GM18499 (cell line): ENCODE results near the gene EP400.
"Not testable (repeated sequence)": the region's sequence is repeated elsewhere in the genome, so short reads cannot be mapped to it uniquely, and the experiment has no call there.

ENCODE experiments used
- ATAC-seq: cut with Tn5 transposase; IDR thresholded peaks from one replicate; pipeline ENCODE4 v1.9.1; 2021; ENCODE audit warnings: moderate number of reproducible peaks; ENCODE audit not compliant: insufficient read depth, unreplicated experiment

The EP400 gene

DNA sequence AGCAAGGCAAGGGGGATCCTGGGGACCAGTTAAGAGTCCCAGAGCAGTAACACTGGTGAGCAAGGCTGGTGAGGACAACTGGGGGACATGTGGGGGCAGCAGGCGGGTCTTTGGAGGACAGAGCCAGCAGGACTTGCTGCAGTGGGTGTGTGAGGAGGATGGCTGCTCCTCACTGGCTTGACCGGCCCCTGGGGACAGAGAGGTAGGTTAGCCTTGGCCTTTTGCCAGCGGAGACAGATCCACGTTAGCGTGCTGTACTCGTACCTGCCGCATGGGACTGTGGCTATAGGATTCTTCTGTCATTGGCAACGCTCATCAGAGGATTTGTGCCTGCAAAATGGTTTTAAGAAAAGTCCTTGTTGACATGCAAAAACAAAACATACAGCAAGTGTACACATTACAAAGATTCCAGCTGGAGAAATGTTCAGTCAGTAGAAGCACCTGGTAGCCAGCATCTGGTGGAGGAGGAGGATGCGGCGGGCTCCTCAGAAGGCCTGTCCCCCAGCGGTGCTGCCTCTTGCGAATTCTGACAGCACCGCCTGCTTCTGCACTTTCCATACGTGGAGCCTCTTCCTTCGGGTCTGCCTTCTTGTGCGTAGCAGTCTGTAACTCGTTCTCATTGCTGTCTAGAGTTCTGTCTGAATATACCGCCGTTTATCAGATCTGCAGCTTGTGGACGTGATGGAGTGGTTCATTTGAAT is 91.3 kb downstream of the EP400 start:
- ATAC-seq: no peak

DNA sequence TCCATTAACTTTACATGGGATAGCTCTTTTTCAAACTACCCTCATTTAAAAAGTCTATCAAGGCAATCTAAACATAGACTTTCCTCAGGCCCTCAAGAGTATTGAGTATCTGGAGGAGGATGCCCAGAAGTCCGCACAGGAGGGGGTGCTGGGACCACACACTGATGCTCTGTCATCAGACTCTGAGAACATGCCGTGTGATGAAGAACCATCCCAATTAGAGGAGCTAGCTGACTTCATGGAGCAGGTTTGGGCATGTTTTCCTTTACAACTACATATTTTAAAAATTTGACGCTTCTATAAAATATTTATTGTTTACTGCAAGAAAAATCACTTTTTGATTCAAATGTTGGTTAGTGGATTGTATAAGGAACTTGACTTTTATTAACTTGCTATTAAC is 93.5 kb downstream of the EP400 start:
- no peak for ATAC-seq

DNA sequence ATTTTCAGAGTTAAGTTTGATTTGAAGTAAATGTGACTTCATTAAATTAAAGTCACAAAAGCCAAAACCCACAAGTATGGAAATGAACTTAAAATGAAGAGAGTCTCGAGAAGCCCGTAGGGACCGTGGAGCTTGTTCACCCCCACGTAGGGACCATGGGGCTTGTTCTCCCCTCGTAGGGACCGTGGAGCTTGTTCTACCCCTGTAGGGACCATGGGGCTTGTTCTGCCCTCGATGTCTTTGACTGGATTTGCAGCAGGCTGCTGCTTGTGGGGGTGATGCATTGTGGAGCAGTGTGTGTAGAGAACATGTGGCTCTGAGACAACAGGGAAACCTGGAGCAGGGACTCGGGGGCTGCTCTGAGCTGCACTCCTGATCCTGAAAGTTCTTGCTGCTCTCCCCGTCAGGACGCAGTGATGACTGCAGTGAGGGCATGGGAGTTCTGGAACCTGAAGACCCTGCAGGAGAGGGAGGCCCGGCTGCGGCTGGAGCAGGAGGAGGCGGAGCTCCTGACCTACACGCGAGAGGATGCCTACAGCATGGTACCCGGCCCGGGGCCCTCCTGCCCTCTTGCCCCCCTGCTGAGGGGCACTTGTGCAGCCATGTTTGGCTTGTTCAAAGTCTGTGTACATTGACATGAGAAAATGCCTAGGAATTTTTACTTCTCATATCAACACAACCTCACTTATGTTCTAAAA is 94.2 kb downstream of the EP400 start:
- ATAC-seq: no peak

DNA sequence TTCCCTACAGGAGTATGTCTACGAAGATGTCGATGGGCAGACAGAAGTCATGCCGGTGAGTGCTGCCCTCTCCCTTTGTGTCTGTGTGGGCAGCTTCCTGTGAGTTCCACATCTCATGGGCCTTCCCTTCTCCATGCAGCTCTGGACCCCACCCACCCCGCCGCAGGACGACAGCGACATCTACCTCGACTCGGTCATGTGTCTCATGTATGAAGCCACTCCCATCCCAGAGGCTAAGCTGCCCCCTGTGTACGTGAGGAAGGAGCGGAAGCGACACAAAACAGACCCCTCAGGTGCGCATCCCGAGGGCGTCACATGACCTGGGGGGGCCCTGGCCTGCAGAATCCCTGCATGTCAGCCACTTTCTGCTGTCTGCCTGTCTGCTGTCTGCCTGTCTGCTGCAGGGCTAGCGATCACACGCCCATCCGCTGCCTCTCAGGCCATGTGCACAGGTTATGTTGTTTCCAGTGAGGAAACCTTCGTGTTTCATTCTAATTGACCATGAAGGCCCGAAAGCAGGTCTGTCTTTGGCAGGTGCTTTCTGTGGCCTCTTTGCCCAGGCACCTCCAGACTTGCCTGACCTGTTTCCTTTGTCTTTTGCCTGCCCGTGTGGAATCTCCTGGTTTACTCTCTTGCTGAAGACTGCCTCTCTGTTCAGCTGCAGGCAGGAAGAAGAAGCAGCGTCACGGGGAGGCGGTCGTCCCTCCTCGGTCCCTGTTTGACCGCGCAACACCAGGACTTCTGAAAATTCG is 95.1 kb downstream of the EP400 start:
- ATAC-seq: no peak

DNA sequence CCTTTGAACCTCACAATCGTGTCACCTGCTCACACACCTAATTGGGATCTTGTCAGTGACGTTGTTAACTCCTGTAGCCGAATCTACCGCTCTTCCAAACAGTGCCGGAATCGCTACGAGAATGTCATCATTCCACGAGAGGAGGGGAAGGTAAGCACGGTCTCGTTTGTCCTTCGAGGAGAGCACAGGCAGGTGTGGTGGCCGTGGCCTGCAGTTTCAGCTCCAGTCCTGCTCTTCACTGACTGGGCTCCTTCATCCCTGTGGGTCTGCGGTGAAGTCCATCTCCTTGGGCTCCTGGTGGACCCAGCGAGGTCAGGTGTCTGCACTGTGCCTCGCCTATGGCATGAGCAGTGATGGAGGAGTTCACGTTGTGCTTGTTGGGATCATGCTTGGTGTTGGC is 96.0 kb downstream of the EP400 start:
- ATAC-seq: no peak

DNA sequence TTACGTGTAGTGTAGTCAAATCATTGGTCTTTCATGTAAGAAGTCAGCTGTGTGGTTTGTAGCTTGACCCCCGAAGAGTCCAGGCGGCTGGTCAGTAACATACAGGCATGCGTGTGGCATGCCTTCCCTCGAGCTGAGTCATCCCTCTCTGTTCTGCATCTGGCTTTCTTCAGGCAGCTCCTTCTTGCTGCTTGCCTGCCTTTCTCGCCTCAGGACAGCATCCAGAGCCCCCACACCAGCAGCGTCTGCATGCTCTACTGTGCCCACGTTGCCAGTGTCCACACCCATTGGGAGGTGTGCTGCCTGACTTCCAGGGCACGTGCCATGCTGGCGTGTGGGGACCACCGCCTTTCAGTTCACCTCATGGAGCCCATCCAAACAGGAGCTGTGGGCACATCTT is 96.8 kb downstream of the EP400 start:
- no peak for ATAC-seq

DNA sequence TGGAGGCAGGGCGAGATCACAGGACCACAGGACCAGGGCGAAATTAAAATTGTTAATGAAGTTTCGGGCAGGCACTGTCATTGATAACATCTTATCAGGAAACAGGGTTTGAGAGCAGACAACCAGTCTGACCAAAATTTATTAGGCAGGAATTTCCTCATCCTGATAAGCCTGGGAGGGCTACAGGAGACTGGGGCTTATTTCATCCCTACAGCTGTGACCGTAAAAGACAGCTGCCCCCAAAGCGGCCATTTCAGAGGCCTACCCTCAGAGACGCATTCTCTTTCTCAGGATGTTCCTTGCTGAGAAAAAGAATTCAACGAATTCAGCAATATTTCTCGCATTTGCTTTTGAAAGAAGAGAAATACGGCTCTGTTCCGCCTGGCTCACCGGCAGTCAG is 97.9 kb downstream of the EP400 start:
- ATAC-seq: not testable (repeated sequence)

DNA sequence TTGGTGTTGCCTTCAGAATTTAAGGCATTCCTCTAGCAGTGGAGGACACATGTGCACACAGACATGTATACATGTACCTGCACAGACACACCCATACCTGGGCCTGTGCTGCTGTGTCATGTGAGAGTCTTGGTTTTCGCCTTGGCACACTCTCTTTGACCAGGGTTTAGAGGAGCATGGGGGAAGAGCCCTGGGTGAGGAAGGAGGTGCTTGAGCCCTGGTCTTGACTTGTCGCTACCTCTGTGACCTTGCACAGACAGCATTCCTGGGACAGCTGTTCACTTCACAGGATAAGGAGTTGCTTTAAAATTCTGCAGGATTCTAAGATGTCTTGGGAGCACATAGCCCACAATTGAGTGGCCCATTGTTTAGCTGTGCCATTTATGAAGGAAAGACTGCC is 99.7 kb downstream of the EP400 start:
- no peak for ATAC-seq

DNA sequence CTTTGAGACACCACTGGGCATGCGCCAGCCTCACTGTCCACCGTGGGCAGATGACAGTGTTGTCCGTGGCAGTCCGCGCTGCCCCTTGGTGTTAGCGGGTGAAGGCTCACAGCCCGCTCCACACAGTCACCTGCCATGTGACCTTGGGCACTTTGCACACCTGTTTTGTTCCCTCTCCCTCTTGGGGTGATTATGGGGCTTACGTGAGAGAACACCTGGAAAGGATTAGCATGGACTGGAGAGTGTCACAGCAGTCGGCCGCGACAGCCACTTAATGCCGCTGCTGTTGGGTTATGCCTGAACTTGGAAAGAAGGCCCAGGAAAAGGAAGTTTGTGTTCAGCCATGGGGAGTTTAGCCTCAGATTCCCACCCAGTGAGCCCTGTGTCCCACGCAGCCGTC is 100.1 kb downstream of the EP400 start:
- no peak for ATAC-seq

DNA sequence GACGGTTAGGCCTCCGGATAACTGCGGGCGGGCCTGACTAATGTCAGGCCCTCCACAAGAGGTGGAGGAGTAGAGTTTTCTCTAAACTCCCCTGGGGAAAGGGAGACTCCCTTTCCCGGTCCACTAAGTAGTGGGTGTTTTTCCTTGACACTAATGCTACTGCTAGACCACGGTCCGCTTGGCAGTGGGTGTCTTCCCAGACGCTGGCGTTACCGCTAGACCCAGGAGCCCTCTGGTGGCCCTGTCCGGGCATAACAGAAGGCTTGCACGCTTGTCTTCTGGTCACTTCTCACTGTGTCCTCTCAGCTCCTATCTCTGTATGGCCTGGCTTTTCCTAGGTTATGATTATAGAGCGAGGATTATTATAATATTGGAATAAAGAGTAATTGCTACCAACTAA is 102.0 kb downstream of the EP400 start:
- ATAC-seq: not testable (repeated sequence)

DNA sequence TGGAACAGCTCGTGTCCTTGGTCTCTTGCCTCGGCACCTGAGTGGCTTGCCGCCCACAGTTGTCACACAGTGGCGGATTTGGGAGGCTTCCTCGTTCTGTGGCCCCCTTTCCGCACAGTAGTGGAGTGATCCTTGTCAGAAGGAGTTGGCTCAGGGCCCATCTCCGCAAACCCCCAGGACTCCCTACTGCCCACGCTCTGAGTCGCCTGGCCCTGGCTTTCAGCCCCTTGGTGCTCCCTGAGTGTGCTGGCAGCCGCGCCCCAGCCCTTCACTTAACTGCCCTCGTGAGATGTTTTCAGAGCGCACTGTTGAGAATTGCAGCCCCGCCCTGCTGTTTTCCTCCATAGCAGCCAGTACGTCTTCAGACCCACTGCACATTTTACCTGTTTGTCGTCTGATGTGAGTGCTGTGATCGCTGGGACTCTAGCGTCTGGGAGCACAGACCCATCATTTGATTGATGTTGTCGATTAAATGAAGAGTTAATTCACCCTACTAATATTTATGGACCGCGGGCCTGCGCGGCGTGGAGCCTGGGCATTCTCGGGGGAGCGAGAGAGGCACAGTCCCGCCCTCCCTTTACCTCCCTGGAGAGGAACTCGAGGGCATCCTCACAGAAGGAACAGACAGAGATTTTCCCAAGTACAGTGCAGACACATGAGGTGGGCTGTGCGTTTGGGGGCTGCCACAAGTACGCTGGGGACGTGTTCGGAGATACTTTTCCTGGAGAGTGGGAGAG is 102.6 kb downstream of the EP400 start:
- no peak for ATAC-seq

DNA sequence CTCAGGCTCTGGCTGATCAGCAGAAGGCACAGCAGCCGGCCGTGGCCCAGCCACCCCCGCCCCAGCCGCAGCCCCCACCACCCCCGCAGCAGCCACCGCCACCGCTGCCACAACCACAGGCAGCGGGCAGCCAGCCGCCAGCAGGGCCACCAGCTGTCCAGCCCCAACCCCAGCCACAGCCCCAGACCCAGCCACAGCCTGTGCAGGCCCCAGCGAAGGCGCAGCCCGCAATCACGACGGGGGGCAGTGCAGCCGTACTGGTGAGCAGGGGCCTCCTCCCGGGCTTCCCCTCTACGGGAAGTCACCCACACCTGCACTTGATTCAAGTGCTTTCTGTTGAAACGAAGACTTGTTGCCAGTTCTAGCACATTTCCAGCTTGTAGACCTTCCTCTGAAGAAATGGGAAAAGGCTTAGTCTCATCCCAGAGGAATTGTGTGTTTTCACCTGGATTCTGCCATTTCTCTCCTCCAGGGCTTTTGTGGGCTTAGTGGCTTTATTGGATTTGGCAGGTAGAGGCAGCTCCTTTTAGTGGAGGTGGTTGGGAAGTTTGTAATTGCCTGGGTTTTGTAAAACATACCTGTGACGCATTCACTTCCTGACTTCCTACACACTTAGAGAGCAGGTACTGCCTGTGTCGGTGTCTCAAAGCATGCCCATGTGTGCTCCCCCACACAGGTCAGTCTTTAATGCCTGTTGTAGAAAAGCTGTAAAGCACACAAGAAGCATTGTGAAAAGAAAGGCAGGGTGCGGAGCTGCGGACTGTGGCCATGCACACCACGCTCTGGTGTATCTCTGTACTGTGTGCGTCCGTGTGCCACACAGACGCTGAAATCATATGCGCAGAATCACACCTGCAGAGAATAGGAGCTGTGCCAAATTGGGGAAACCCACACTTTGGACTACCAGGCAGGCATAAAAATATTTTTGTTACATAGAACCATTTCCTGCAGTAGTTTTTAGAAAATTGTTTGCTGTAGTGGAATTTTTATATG is 103.9 kb downstream of the EP400 start:
- ATAC-seq: no peak

DNA sequence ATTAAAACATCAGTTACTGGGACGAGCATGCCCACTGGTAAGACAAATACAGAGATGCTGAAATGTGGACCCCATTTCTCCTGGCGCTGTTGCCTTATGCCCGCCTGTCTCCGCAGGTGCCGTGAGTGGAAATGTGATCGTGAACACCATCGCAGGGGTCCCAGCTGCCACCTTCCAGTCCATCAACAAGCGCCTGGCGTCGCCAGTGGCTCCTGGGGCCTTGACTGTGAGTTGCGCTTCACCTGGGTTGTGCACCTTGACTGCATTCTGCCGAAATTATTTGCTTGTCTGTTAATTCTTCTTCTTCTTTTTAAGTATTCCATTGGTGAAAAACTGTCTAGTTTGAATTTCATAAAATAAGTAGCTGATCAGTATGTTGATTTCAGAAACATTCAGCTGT is 105.2 kb downstream of the EP400 start:
- ATAC-seq: no peak

DNA sequence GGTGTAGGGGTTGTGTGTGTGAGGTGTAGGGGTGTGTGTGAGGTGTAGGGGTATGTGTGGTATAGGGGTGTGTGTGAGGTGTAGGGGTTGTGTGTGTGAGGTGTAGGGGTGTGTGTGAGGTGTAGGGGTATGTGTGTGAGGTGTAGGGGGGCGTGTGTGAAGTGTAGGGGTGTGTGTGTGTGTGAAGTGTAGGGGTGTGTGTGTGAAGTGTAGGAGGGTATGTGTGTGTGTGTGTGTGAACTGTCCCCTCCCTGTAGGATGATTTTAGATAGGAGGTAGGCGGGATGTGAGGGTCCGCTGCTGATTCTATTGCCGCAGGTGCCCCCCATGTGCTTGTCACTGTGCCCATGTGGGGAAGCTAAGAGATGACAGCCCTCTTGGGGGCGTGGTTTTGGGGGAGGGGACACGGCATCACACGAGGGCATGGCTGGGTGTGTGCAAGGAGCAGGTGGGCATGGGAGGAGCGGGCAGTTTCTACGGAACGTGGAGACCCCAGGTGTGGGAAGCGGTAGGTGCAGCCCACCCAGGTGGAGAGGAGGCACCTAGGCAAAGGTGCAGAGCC is 105.9 kb downstream of the EP400 start:
- no peak for ATAC-seq

DNA sequence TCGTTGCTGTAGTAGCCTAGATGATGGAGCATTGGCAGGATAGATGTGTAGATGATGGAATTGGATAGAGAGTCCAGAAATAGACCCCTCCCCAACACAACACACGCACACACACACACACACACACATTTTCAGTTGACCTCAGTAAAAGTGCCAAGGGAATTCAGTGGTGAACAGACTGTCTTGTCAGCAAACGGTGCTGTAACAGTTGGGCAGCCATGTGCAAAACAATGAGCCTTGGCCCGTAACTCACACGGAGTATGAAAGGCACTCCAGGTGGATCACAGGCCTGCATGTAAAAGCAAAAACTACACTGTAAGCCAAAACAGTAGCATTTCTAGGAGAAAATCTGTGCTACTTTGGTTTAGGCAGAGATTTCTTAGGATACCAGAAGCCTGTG is 106.6 kb downstream of the EP400 start:
- ATAC-seq: no peak

DNA sequence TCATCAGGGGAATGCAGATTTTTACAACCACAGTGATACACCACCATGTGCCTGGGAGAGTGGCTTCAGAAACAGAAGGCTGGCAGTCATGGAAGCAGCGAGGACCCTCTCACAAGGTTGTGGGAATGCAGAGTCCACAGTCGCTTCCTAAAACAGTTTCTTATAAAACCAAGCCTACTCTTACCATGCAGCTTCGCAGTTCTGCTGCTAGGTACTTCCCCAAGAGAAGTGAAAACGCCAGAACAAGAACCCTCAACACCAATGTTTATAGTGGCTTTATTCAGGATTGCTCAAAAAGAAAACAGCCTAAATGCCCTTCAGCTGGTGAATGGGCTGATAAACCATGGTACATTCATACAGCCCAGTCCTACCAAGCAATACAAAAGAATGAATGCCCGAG is 107.2 kb downstream of the EP400 start:
- ATAC-seq: no peak

DNA sequence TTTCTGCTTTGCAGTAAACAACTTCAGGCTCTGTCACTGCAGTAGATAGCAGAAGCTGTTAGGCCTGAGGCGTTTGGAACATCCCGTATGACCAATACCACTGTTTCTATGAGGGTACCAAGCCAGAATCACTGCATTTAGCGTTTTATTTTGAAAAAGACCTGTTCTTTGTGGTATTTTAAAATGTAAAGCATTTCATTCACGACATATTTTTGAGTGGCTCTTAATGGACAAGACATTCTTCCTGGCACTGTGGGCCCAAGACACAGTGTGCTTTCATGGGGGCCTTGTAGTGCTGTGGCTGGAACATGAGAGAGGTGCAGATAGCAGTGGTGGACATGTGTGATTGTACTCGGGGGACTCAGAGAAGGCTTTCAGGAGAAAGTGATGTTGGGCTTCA is 107.9 kb downstream of the EP400 start:
- ATAC-seq: no peak

DNA sequence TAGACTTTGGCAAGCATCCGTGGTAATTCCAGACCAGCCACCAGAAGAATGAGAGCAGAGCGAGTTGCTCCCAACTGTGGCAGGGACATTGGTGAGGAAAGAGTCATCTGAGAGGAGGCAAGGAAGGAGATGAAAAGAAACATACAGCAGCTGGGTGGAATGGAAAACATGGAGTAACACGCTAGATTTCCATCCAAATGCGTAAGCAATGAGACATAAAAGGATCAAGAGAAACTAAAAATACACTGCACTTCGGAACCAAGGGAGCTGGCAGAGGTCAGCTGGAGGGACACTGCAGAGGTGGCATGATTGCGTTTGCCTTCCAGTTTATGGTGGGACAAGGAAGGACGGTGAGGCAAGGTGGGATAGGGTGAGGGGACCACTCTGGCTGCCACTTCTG is 111.5 kb downstream of the EP400 start:
- ATAC-seq: no peak

DNA sequence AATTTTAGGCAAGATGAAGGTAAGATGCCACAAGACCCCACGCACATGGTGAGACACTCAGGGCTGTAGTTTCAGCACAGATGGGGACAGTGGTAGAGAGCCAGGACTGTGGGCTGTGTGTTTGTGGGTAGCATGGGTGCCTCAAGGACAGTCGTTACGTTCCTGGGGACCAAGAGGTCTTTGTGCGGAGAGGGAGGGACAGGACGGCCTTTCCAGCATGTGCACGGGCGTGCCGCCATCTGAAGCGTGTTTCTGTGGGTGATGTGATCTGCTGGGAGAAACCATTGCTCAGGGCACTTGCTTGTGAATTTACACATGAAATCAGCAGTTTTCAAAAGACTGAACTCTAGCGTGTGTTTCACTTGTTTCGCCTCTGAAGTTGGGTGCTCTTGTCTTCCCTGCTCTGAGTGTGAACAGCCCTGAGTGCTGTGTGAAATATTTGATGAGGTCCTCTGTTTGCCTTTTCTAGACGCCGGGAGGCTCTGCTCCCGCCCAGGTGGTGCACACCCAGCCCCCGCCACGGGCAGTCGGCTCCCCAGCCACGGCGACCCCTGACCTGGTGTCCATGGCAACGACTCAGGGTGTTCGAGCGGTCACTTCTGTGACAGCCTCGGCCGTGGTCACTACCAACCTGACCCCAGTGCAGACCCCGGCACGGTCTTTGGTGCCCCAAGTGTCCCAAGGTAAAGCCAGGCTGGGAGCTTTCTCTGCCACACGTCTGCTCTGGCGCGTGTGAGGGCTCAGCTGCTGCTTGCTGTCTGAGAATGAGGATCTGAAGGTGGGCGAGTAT is 112.1 kb downstream of the EP400 start:
- no peak for ATAC-seq
